NOMO-1 (cell line): ENCODE results near the gene SLC41A3.

Experiments used
- DNase-seq, 2 experiments: peaks; one replicate each; lab custom pipeline; 2025; ENCODE audit not compliant: unreplicated experiment in 2 of 2; lab: John Stamatoyannopoulos, UW

SLC41A3 gene

GRCh38 chr3:126033051-126033745 is 50.7 kb downstream of the SLC41A3 start:
- DNase-seq: no peak

DNA sequence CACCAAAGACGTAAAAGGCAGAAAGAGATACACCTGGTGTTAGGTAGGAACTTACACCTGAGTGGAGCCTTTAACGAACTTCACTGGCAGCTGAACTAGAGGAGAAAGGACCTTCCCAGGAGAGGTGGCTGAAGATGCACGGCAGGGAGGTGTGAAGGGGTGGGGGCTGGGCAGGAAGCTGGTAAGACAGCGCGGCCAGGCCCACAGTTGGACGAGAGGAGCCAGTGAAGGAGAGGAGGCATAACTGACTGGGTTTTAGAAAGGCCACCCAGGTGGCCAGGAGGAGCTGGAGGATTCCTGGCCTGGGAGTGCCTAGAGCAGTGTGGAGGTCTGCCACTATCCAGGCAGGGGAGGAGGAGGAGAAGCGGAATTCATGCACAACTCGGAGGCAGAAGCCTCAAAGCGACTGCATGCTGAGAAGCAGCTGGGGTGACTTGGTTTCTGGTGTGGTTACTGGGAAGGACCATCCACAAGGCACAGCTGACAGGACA is 51.9 kb downstream of the SLC41A3 start:
- no peak for DNase-seq

DNA sequence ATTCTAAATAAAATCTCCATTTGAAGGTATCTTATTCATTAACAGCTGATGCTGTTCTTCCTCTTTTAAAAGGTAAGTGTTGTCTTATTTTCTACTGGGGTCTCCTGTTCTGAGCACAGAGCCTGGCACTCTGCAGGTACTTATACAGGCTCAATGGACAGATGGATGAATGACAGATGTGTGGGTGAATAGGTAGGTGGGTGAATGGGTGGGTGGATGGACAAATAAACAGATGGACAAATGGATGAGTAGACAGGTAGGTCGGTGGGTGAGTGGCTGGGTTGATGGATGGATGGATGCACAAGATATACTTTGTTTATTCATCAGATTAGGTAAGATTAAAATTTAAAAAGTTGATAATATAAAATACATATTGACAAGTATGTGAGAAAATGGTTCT is 53.5 kb downstream of the SLC41A3 start:
- no peak for DNase-seq

DNA sequence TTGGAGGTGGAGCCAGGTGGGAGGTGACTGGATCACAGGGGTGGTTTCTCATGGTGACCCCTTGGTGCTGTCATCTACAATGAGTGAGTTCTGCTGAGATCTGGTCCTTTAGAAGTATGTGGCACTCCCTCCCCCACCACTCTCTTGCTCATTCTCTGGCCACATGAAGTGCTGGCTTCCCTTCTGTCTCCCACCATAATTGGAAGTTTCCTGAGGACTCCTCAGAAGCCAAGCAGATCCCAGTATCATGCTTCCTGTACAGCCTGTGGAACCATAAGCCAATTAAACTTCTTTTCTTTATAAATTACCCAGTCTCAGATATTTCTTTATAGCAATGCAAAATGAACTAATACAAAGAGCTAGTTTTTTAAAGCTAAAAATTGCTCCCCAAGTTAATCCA is 54.7 kb downstream of the SLC41A3 start:
- no peak for DNase-seq

DNA sequence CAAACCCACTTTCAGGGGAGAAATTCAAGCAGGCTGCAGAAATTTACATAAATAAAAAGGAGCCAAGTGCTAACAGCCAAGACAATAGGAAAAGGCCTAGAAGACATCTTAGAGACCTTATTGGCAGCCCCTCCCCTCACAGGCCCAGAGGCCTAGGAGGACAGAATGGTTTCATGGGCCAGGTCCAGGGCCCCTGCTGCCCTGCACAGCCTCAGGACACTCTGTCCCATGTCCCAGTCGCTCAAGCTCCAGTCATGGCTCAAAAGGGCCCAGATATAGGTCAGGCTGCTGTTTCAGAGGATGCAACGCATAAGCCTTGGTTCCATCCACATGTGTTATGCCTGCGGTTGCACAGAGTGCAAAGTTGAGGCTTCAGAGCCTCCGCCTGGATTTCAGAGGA is 55.8 kb downstream of the SLC41A3 start:
- DNase-seq: no peak

- no peak for DNase-seq
Measured at GRCh38 chr3:126026761-126027160, 57.2 kb downstream of the SLC41A3 start.

- DNase-seq: no peak
Measured at GRCh38 chr3:126026277-126026751, 57.6 kb downstream of the SLC41A3 start.

- DNase-seq: no peak
Measured at GRCh38 chr3:126025862-126026261, 58.1 kb downstream of the SLC41A3 start.

GRCh38 chr3:126025116-126025729 is 58.7 kb downstream of the SLC41A3 start:
- no peak for DNase-seq

DNA sequence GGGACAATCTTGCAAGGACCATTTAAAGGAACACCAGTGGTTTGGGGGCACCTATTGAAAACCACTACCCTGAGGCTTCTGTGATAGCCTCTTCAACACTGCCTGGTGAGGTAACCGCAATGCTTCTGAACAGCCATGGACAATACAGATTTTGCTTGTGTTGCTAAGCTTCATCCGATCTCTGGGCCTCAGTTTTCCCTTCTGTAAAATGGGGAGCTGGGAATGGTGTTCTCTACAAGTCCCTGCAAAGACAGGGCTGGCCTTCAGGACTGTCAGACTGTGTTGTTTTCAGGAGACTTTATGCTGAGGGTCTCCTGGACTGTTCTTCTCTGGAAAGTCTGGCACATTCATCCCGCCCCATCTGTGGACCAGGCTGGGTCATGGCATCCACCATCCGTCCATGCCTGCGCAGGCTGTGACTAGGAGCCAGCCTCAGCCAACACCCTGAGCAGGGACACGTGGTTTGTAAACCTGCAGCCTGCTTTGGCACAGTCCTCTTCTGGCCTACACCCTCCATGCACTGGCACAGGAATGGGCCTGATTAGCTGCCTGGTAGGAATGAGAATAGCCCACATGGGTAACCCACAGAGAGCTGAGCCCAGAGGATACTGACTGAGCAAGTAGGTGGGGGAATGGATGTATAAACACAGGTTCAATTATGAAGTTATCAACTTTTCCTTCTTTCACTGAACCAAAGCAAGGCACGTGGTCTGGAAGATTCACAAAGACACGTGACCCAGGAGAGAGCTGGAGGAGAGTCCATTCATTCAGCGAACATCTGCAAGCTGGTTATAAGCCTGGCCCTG is 59.7 kb downstream of the SLC41A3 start:
- no peak for DNase-seq

DNA sequence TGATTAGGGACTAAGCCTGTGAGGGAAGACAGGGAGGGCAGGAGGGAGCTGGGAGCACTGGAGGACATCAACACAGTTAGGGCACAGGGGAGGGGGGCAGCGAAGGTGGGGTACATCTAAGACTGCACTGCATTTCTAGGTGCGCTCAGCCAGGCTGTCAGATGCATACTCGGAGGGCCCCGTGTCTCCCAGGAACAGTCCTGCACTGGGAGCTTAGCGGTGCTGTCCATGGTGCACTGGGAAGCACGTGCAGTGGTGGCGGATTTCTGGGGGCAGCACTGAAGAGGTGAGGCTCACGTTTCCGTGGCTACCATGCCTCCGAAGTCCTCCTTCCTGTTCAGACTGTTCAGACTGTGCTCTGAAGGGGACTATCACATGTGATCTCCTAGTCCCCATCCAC is 60.5 kb downstream of the SLC41A3 start:
- no peak for DNase-seq

- no peak for DNase-seq
Measured at GRCh38 chr3:126022741-126023359, 61.1 kb downstream of the SLC41A3 start.

GRCh38 chr3:126021702-126022101 is 62.2 kb downstream of the SLC41A3 start:
- DNase-seq: no peak

- no peak for DNase-seq
Measured at GRCh38 chr3:126021224-126021623, 62.7 kb downstream of the SLC41A3 start.

DNA sequence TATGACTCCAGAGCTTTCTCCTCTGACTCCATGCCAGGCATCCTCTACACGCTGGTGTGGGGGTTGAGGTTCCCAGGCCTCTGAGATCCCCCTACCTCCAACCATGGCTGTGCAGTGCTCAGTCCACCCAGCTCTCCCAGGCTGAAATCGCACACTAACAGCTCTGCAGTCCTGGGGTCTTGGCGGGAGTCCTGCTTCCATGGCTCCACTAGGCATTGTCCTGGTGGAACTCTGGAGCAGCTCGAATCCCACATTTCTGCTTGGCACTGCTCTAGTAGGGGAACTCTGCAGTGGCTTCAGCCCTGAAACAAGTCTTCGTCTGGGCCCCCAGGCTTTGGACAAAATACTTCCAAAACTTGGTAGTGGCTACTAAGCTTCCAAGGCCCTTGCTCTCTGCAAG is 64.2 kb downstream of the SLC41A3 start:
- DNase-seq: no peak

GRCh38 chr3:126018995-126019394 is 64.9 kb downstream of the SLC41A3 start:
- DNase-seq: no peak

DNA sequence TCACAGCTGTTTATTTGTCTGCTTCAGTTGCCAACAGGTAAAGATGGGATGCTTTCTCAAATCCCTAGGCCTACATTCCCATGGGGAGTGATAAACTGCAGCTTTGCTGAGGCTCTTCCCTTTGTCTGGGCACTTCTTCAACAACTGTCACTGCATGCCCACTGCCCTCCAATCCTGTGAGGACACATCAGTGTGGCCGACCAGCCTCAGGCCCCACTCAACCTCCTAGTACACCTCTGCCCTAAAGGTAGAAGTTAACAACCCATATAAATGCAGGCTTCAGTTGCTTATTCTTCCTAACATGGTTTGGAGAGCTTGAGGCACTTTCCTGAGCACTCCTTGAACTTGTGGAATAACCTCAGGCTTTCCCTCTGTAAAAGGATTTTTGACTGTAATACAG is 65.4 kb downstream of the SLC41A3 start:
- no peak for DNase-seq

DNA sequence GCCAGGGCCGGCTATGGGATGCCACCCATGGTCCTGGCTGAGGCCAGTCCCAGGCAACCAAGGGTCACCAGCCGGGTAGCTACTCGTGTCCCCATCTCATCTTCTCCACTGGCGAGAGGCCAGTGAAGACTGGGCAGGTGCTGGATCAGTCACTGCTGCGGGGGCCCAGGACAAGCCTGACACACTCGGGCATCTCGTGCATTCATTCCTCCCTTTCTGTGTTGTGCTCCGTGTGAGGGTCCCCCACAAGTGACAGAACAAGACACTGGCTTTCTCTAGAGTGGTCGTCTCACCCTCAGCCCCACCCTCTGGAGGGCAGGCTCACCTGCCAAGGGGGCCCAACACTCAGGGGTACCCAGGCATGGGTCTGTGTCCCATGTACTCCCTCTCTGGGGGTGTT is 66.6 kb downstream of the SLC41A3 start:
- no peak for DNase-seq

- no peak for DNase-seq
Measured at GRCh38 chr3:126016616-126017015, 67.3 kb downstream of the SLC41A3 start.

GRCh38 chr3:126015075-126015474 is 68.8 kb downstream of the SLC41A3 start:
- no peak for DNase-seq

- DNase-seq: no peak
Measured at GRCh38 chr3:126014252-126014651, 69.7 kb downstream of the SLC41A3 start.
